Activated naive CD4-positive, alpha-beta T cell treated with anti-CD3 and anti-CD28 coated beads for 36 hours (primary cell): ENCODE measurements around the gene ATP2B3. TPM values are rescaled to one million over a fixed set of nuclear protein-coding genes. Genes with fewer than 3 reads are reported as not detected.
A peak's percentile ranks its signal among the peaks of the same experiment; 100 is the strongest.

Experiments
- CTCF ChIA-PET: fragments of 350-600 bp; sonication (Branson Sonifier 250); formaldehyde crosslinking; loops from one replicate; lab custom pipeline; 2021; ENCODE audit warnings: antibody characterized with exemption; lab: Charles Lee
- DNase-seq: peaks from one replicate; pipeline ENCODE4 v3.0.0-alpha.2; 2020
- H3K27ac Mint-ChIP-seq: one replicate; pipeline ENCODE4 v1.8.0; 2021; ENCODE audit warnings: mild to moderate bottlenecking, mixed read lengths
- H3K27me3 Mint-ChIP-seq: one replicate; pipeline ENCODE4 v1.8.0; 2021; ENCODE audit warnings: low read depth, mixed read lengths
- H3K36me3 Mint-ChIP-seq: one replicate; pipeline ENCODE4 v1.8.0; 2021; ENCODE audit warnings: low read depth, mixed read lengths
- H3K4me1 Mint-ChIP-seq: one replicate; pipeline ENCODE4 v1.8.0; 2021; ENCODE audit warnings: low read depth, mixed read lengths
- H3K4me3 Mint-ChIP-seq: one replicate; pipeline ENCODE4 v1.8.0; 2021; ENCODE audit warnings: mild to moderate bottlenecking, moderate library complexity, mixed read lengths
- H3K9me3 Mint-ChIP-seq: one replicate; pipeline ENCODE4 v1.8.0; 2021; ENCODE audit warnings: mixed read lengths
- intact Hi-C: fragments of 100-400 bp; cut with micrococcal nuclease; formaldehyde crosslinking; loops from one replicate; pipeline ENCODE4 v1.15.1; 2023
- total RNA-seq, 2 experiments: library from RNA; stranded (reverse); gene quantifications; one replicate each; pipeline ENCODE4 v1.2.3, GENCODE V29; 2021

Gene ATP2B3
- not detected for total RNA-seq

DNA sequence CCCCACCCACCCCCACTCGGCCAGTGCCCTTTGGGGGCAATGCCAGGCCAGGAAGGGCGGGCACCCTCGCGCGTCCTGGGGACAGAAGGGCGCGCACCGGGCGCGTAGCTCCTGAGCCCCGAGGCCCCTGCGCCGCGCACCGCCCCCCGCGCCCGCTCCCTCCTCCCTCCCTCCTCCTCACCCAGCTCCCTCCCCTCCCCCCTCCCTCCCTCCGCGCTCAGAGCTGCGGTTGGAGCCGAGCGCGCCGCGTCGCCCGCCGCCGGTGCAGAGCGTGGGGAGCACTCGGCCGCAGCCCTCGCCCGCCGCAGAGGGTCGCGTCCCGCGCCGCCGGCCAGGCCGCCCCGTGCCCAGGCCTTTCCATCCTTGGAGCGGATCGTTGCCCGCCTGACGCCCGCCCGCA lies at the start of gene ATP2B3:
Gene ATP2B3 (plus strand): TSS at position 220 of the 400 bp plus-strand sequence. CDS start 18,606 bp downstream, outside the sequence.
- Mint-ChIP-seq H3K4me3 (no peak within 1 kb of the TSS), H3K36me3 (no peaks in the 10 kb centered on the region), H3K27ac (no peak within 1 kb of the TSS), H3K9me3 (no peaks in the 10 kb centered on the region), H3K27me3 (peaks cover 15% of the 10 kb centered on the region), H3K4me1 (peaks cover 5% of the 10 kb centered on the region)
- intact Hi-C loops: no loop called here
- DNase-seq: no peak
- CTCF ChIA-PET: no interaction called here

DNA sequence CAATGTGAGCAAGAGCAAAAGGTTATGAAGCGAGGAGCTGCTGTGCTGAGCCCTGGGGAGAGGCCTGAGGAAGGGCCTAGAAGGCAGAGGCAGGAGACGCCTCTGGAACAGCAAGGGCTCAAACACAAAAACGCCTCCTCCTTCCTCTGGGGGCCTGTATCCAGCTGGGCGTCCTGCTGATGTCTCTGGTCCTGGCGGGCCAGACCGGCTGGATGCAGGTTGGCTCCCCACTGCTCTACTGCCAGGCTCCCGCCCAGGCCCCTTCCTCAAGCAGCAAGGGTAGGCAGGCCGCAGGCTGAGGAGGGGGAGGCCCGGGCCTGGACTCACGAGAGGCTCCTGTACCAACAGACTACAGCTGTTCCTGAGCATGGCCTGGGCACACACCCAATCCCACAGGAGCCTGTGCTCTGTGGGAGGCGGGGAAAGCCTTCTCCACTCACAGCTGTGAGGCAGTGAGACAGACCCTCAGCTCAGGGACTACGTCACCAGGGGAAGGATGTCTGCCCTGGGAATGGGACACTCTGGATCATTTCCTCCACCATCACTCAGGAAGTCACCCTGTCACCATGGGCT lies 49.3 kb upstream of the ATP2B3 start:
- H3K27me3 Mint-ChIP-seq: no peaks in the 10 kb centered on the region
- peaks cover 4% of the 10 kb centered on the region for H3K36me3 Mint-ChIP-seq
- no peak overlapping the region for H3K4me3 Mint-ChIP-seq
- peaks cover 11% of the 10 kb centered on the region for H3K4me1 Mint-ChIP-seq
- no peaks in the 10 kb centered on the region for H3K9me3 Mint-ChIP-seq
- DNase-seq: no peak
- H3K27ac Mint-ChIP-seq: no peak overlapping the region
- CTCF ChIA-PET: no interaction called here
- intact Hi-C loops: loop anchor here (10.0 kb wide), 1 partner anchor 63 kb away; the partner anchor contains the start of gene PNMA6E

DNA sequence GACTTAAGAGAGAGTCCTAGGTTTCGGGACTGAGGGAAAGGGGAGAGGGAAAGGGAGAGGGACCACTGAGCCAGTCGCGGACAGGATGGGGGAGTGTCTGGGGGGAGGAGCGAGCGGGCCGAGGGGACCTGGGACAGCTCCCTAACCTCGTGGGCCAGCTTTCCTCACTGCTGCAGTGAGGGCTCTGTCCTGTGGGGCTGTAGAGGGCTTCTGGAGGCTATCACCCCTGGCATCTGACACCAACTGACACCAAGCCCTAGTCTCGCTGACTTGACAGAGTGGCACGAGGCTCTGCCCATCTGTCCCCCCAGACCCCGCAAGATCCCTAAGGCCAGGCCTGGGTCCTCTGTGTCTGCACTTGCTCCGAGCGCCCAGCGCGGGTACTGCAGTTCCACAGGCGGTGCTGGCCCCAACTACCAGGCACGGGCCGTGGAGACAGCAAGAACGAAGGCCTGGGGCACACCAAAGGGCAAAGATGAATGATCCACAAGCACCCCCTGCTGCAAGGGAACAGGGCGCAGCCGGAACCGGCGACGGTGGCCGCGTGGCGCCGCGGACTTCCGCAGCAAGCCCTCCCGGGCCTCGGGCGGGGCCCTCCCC lies 47.5 kb upstream of the ATP2B3 start:
- H3K9me3 Mint-ChIP-seq: no peaks in the 10 kb centered on the region
- H3K27me3 Mint-ChIP-seq: no peaks in the 10 kb centered on the region
- DNase-seq: peak; percentile 29
- intact Hi-C loops: loop anchor here (1.0 to 10.0 kb wide), 7 partner anchors 65 to 640 kb away; partner anchors contain the start of genes CCNQ, CETN2, HCFC1 and IDH3G
- CTCF ChIA-PET: interaction anchor here (0.9 to 6.5 kb wide), 2 partner anchors 21 to 37 kb away, joined by 3 to 61 read pairs; no protein-coding TSS in a partner anchor
- H3K27ac Mint-ChIP-seq: peak overlapping the region; percentile 41
- peak overlapping the region; percentile 78 for H3K4me3 Mint-ChIP-seq
- no peaks in the 10 kb centered on the region for H3K36me3 Mint-ChIP-seq
- peaks cover 15% of the 10 kb centered on the region for H3K4me1 Mint-ChIP-seq

DNA sequence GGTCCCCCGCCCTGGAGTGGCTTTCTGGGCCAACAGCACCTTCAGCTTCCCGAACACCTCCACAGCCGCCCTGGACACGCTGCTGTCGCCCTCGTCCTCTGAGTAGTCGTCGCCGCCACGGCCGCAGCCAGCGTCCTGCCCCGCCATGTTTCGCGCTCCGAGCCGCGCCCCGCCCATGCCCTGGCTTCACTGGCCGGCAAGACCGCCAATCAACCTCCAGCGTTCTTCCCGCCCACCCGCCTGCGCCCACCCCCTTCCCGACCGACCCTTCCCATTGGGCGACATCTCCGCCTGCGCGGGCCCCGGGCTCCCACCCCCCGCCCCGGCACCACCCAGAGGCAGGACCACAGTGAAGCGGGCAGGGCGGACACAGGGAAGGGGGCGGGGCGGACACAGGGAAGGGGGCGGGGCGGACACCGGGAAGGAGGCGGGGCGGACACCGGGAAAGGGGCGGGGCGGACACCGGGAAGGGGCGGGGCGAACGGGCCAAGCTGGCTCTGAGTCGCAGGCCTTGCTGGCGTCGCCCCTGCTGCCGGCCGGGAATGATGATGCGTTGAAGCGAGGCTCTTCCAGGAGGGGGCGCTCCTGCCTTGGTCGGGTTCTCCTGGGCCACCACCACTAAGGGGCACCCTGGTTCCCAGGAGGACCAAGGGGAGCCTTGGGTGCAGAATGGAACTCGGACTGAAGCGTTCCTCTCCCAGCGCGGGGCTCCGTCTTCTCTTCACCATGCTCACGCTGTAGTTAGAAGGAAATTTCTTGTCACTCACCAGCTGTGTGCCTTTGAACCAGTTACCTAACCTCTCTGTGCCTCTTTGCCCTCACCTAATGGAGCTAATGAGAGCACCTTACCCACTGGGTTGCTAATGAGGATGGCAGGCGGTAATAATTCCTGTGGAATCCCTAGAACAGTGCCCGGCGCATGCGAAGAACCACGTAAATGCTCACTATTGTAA lies 46.8 kb upstream of the ATP2B3 start, which contains the start of gene HAUS7:
Gene HAUS7 (minus strand): TSS at position 166 of the 953 bp plus-strand sequence. CDS start 19 bp downstream, at position 147.
- CTCF ChIA-PET: interaction anchor here (0.9 to 6.5 kb wide), 2 partner anchors 20 to 36 kb away, joined by 3 to 61 read pairs; no protein-coding TSS in a partner anchor
- Mint-ChIP-seq H3K27ac (peak within 1 kb of the TSS; percentile 77), H3K36me3 (no peaks in the 10 kb centered on the region), H3K27me3 (no peaks in the 10 kb centered on the region), H3K9me3 (no peaks in the 10 kb centered on the region), H3K4me1 (peaks cover 15% of the 10 kb centered on the region), H3K4me3 (peak within 1 kb of the TSS; percentile 78)
- peak; percentile 93 for DNase-seq
- intact Hi-C loops: loop anchor here (1.0 to 5.0 kb wide), 7 partner anchors 37 to 640 kb away; partner anchors contain the start of genes CCNQ, CETN2, HCFC1 and IDH3G

DNA sequence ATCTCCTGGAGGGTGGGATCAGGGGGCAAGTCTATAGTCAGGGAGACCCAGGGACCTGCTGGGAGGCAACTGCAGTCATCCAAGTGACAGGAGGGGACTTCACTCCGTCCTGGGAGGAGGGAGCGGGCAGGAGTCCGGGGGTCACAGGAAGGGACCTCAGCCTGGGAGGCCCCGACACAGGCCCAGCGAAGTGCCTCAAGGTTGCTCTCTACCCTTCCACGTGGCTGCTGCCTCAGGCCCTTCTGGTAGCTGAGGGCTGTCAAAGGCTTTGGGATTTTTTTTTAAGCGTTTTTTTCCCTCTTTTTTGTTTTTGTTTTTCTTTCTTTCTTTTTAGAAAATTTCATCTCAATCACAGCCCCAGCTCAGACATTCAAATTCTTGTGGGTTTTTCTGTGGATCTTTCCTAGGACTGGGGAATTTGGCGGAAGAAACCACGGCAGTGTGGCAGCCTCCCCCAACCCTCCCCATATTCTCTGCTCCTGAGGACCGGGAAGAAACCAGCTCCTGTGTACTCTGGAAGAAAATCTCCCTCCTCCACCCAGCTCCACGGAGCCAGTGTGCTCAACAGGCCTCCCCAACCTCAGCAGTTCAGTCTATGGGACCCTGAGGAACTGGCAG lies 45.7 kb upstream of the ATP2B3 start:
- CTCF ChIA-PET: interaction anchor here (0.6 to 6.5 kb wide), 2 partner anchors 35 to 247 kb away, joined by 3 to 61 read pairs; no protein-coding TSS in a partner anchor
- H3K36me3 Mint-ChIP-seq: no peaks in the 10 kb centered on the region
- H3K27ac Mint-ChIP-seq: no peak overlapping the region
- H3K4me3 Mint-ChIP-seq: no peak overlapping the region
- no peak for DNase-seq
- H3K9me3 Mint-ChIP-seq: no peaks in the 10 kb centered on the region
- H3K4me1 Mint-ChIP-seq: peaks cover 15% of the 10 kb centered on the region
- H3K27me3 Mint-ChIP-seq: no peaks in the 10 kb centered on the region
- intact Hi-C loops: loop anchor here (1.0 to 5.0 kb wide), 2 partner anchors 36 to 501 kb away; partner anchors contain the start of genes HCFC1 and TMEM187

DNA sequence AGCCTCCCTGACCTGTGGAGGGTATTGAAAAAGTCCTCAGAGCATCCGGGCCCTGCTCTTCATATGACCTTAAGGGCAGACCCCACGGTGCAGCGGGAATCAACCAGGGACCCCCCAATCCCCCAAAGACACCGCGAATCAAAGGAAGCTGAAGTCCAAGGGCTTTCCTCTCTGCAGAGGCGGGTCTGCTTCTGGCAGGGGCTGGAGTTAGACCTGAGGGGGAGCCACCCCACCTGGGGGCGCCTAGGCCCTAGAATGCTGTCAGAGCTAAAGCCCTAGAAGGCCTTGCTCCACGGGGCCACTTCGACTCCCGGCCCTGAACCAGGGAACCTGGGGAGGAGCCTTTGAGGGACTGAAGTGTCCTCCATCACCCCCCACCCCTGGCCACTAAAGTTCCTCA lies 44.3 kb upstream of the ATP2B3 start:
- Mint-ChIP-seq H3K4me1 (peaks cover 12% of the 10 kb centered on the region), H3K27ac (no peak overlapping the region), H3K27me3 (no peaks in the 10 kb centered on the region), H3K36me3 (no peaks in the 10 kb centered on the region), H3K9me3 (no peaks in the 10 kb centered on the region), H3K4me3 (no peak overlapping the region)
- CTCF ChIA-PET: interaction anchor here (0.9 to 6.5 kb wide), 4 partner anchors 12 to 137 kb away, joined by 3 to 61 read pairs (median 3); partner anchors contain the start of gene BGN
- intact Hi-C loops: loop anchor here (5.0 kb wide), 1 partner anchor 499 kb away; the partner anchor contains the start of genes HCFC1 and TMEM187
- no peak for DNase-seq

DNA sequence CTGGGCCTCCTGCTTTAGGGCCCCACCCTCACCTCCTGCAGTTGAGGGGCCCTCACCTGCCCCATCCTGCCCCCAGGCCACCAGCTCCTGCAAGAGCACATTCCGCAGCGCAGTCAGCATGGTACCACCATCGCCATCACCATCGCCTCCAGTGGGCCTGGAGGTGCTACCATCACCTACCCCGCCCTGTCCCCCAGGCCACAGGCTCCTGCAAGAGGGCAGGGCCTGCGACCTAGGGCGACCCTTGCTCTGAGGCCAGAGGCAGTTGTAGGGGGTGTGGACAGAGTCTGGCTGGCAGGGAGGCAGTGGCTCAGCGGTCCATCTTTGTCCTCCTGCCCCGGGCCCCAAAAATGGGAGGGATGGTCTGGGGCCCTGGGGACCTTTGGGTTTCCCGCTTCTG lies 43.2 kb upstream of the ATP2B3 start:
- DNase-seq: no peak
- H3K4me3 Mint-ChIP-seq: no peak overlapping the region
- no peaks in the 10 kb centered on the region for H3K36me3 Mint-ChIP-seq
- H3K27me3 Mint-ChIP-seq: no peaks in the 10 kb centered on the region
- intact Hi-C loops: loop anchor here (5.0 kb wide), 1 partner anchor 498 kb away; the partner anchor contains the start of genes HCFC1 and TMEM187
- peaks cover 8% of the 10 kb centered on the region for H3K4me1 Mint-ChIP-seq
- CTCF ChIA-PET: interaction anchor here (6.5 kb wide), 1 partner anchor 33 kb away, joined by 61 read pairs; no protein-coding TSS in a partner anchor
- no peaks in the 10 kb centered on the region for H3K9me3 Mint-ChIP-seq
- H3K27ac Mint-ChIP-seq: no peak overlapping the region

DNA sequence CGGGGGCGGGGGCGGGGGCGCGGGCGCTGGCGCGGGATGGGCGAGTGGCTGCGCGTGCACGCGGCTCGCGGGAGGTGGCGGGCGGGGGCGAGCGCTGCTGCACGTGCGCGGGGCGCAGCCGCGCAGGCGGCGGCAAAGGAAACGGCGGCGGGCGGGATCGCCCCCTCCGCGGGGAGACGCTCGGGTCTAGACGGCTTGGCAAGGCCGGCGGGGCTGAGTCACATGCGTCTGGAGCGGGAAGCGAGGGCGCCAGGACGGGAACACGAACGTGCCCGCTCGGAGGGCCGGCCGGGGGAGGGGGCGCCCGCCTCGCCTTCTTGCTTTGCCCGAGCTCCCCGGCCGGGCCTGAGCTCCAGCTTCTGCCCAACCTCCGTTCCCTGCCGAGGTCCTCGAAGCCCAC lies 42.7 kb upstream of the ATP2B3 start:
- no peaks in the 10 kb centered on the region for H3K36me3 Mint-ChIP-seq
- no peak overlapping the region for H3K27ac Mint-ChIP-seq
- peak; percentile 64 for DNase-seq
- CTCF ChIA-PET: interaction anchor here (6.5 kb wide), 1 partner anchor 32 kb away, joined by 61 read pairs; no protein-coding TSS in a partner anchor
- H3K9me3 Mint-ChIP-seq: no peaks in the 10 kb centered on the region
- intact Hi-C loops: loop anchor here (5.0 kb wide), 1 partner anchor 498 kb away; the partner anchor contains the start of genes HCFC1 and TMEM187
- no peak overlapping the region for H3K4me3 Mint-ChIP-seq
- peaks cover 6% of the 10 kb centered on the region for H3K4me1 Mint-ChIP-seq
- no peaks in the 10 kb centered on the region for H3K27me3 Mint-ChIP-seq

DNA sequence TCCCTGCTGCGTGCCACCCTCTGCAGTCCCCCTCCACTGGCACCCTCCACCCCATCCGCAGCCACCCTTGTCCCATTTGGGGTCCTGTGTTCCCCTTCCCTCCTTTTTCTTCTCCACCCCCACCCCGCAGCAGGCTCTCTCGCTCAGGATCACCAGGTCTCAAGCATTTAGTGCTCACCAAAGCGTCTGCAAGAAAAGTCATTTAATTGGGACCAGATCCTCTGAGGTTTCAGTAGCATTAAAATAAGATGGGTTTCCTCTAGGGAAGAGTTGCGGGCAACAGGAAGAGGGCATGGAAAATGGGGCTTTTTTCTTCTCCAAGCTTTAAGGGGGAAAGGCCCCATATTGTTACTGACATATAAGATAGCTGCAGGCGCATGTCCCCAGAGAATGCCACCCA lies 42.2 kb upstream of the ATP2B3 start:
- no peaks in the 10 kb centered on the region for H3K27me3 Mint-ChIP-seq
- CTCF ChIA-PET: interaction anchor here (6.5 kb wide), 1 partner anchor 32 kb away, joined by 61 read pairs; no protein-coding TSS in a partner anchor
- H3K27ac Mint-ChIP-seq: no peak overlapping the region
- peaks cover 6% of the 10 kb centered on the region for H3K4me1 Mint-ChIP-seq
- intact Hi-C loops: no loop called here
- H3K9me3 Mint-ChIP-seq: no peaks in the 10 kb centered on the region
- no peak overlapping the region for H3K4me3 Mint-ChIP-seq
- no peak for DNase-seq
- H3K36me3 Mint-ChIP-seq: no peaks in the 10 kb centered on the region

DNA sequence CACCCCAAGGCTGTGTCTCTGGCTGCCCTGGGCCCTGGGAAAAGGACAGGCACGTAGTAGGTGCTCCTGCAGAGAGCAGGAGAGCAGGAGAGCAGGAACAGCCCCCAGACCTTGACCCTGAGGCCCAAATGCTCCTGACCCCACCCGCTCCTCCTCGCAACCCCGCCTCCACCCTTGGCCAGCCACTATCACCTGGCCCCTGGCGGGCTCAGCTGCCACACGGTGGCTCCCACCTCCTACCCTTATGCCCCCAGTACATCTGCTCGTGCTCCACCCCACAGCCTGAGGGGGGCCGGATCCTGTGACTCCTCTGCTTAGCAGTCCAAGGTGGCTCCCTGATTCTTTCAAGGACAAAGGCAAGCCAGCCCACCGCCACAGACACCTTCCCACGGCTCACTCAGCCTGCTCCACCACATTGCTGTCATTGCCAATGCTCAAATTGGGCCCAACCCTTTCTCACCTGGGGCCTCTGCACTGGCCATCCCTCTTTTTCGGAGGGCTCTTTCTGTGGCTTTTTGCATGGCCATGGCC lies 41.6 kb upstream of the ATP2B3 start:
- H3K4me1 Mint-ChIP-seq: peaks cover 6% of the 10 kb centered on the region
- intact Hi-C loops: no loop called here
- no peaks in the 10 kb centered on the region for H3K27me3 Mint-ChIP-seq
- no peak overlapping the region for H3K27ac Mint-ChIP-seq
- no peaks in the 10 kb centered on the region for H3K36me3 Mint-ChIP-seq
- CTCF ChIA-PET: interaction anchor here (6.5 kb wide), 1 partner anchor 31 kb away, joined by 61 read pairs; no protein-coding TSS in a partner anchor
- DNase-seq: no peak
- no peaks in the 10 kb centered on the region for H3K9me3 Mint-ChIP-seq
- H3K4me3 Mint-ChIP-seq: no peak overlapping the region
